H1 (cell line): Measurements from ENCODE around the gene PKN3.

ENCODE experiments used
- CREB1 ChIP-seq: IDR thresholded peaks from 2 replicates; pipeline ENCODE4 v1.6.1; 2012; ENCODE audit warnings: inconsistent platforms
- EGR1 ChIP-seq: IDR thresholded peaks from 2 replicates; pipeline ENCODE4 v1.6.1; 2011; ENCODE audit warnings: low read depth, low read length, borderline replicate concordance
- JUN ChIP-seq: IDR thresholded peaks from 2 replicates; pipeline ENCODE4 v1.6.1; 2011; ENCODE audit warnings: low read depth, mild to moderate bottlenecking, improper control_type of control experiment, low read length
- POLR2A ChIP-seq, 2 experiments: IDR thresholded peaks; 1 replicate in 1 of 2; 2 replicates in 1 of 2; pipeline ENCODE4 v1.6.1; 2011; ENCODE audit warnings: low read depth in 2 of 2, low read length in 2 of 2, mild to moderate bottlenecking in 2 of 2; ENCODE audit errors: control extremely low read depth in 1 of 2
- POLR2AphosphoS5 ChIP-seq: IDR thresholded peaks from 2 replicates; pipeline ENCODE4 v1.6.1; 2011; ENCODE audit warnings: low read depth, low read length
- TAF1 ChIP-seq: IDR thresholded peaks from 2 replicates; pipeline ENCODE4 v1.6.1; 2011; ENCODE audit warnings: mild to moderate bottlenecking, low read depth, low read length
- TEAD4 ChIP-seq: IDR thresholded peaks from 2 replicates; pipeline ENCODE4 v1.6.1; 2012; ENCODE audit warnings: low read depth, low read length, inconsistent platforms, mixed read lengths
- YY1 ChIP-seq: IDR thresholded peaks from 2 replicates; pipeline ENCODE4 v1.6.1; 2011; ENCODE audit warnings: low read depth, mild to moderate bottlenecking, low read length
- TF ChIP-seq, protein P1 (sequence below), 3 experiments: IDR thresholded peaks; 1 replicate in 2 of 3; 2 replicates in 1 of 3; pipeline versions ENCODE4 v1.5.1 to v1.6.1; 2011; ENCODE audit warnings: low read length in 3 of 3, mild to moderate bottlenecking in 3 of 3, inconsistent platforms in 2 of 3, low read depth in 1 of 3, moderate library complexity in 1 of 3; ENCODE audit not compliant: insufficient read depth in 1 of 3; ENCODE audit errors: control extremely low read depth in 1 of 3

DNA sequence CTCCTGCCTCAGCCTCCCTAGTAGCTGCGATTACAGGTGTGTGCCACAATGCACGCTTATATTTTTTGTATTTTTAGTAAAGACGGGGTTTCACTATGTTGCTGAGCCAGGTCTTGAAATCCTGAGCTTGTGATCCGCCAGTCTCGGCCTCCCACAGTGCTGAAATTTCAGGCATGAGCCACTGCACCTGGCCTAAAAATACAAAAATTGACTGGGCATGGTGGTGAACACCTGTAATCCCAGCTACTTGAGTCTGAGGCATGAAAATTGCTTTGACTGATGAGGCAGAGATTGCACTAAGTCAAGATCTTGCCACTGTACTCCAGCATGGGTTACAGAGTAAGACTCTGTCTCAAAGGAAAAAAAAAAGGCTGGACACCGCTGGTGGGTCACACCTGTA lies 32.5 kb upstream of the PKN3 start:
- TF ChIP-seq, protein P1, sequence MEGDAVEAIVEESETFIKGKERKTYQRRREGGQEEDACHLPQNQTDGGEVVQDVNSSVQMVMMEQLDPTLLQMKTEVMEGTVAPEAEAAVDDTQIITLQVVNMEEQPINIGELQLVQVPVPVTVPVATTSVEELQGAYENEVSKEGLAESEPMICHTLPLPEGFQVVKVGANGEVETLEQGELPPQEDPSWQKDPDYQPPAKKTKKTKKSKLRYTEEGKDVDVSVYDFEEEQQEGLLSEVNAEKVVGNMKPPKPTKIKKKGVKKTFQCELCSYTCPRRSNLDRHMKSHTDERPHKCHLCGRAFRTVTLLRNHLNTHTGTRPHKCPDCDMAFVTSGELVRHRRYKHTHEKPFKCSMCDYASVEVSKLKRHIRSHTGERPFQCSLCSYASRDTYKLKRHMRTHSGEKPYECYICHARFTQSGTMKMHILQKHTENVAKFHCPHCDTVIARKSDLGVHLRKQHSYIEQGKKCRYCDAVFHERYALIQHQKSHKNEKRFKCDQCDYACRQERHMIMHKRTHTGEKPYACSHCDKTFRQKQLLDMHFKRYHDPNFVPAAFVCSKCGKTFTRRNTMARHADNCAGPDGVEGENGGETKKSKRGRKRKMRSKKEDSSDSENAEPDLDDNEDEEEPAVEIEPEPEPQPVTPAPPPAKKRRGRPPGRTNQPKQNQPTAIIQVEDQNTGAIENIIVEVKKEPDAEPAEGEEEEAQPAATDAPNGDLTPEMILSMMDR (IDR thresholded peaks at IDR 0.05; ENCODE audit: control extremely low read depth in 1 of 3, insufficient read depth in 1 of 3, low read depth in 1 of 3, low read length in 3 of 3): no peak
- TF ChIP-seq TAF1 (no peak), POLR2A (IDR thresholded peaks at IDR 0.05; ENCODE audit: control extremely low read depth in 1 of 2, low read depth in 2 of 2, low read length in 2 of 2) (no peak), JUN (no peak), TEAD4 (no peak), CREB1 (no peak), YY1 (no peak), EGR1 (no peak), POLR2AphosphoS5 (no peak)
